Endodermal cell (in vitro differentiated cells): ENCODE results near the gene RTL1. TPM values are rescaled to one million over a fixed set of nuclear protein-coding genes. Genes with fewer than 3 reads are reported as not detected.

Experiments
- DNase-seq: peaks from one replicate; pipeline ENCODE4 v3.0.0-alpha.2; 2017
- H3K27ac ChIP-seq: 2 replicates; pipeline ENCODE4 v1.5.1; 2013; ENCODE audit warnings: mild to moderate bottlenecking, low read depth, low read length, moderate library complexity
- H3K27me3 ChIP-seq: 2 replicates; pipeline ENCODE4 v1.6.1; 2013; ENCODE audit warnings: mild to moderate bottlenecking, low read length, moderate library complexity; ENCODE audit not compliant: insufficient read depth, control insufficient read depth, poor library complexity, severe bottlenecking
- H3K36me3 ChIP-seq: 2 replicates; pipeline ENCODE4 v1.7.0; 2013; ENCODE audit warnings: mild to moderate bottlenecking, low read length, moderate library complexity; ENCODE audit not compliant: control insufficient read depth, insufficient read depth
- H3K4me1 ChIP-seq: one replicate; pipeline ENCODE4 v1.7.0; 2013; ENCODE audit warnings: low read length; ENCODE audit not compliant: control insufficient read depth, insufficient read depth
- H3K4me3 ChIP-seq: 2 replicates; pipeline ENCODE4 v1.5.1; 2013; ENCODE audit warnings: mild to moderate bottlenecking, low read length, moderate library complexity
- H3K9ac ChIP-seq: 2 replicates; pipeline ENCODE4 v1.6.1; 2013; ENCODE audit warnings: mild to moderate bottlenecking, low read length, moderate library complexity; ENCODE audit not compliant: poor library complexity, severe bottlenecking; ENCODE audit errors: extremely low read depth
- H3K9me3 ChIP-seq: 2 replicates; pipeline ENCODE4 v1.6.1; 2013; ENCODE audit warnings: mild to moderate bottlenecking, low read length, moderate library complexity; ENCODE audit not compliant: control insufficient read depth
- H3K27ac Mint-ChIP-seq: 2 replicates; pipeline ENCODE4 v1.8.0; 2020; ENCODE audit warnings: mixed read lengths
- H3K27me3 Mint-ChIP-seq: 2 replicates; pipeline ENCODE4 v1.8.0; 2021; ENCODE audit warnings: mild to moderate bottlenecking, mixed read lengths; ENCODE audit not compliant: insufficient read depth
- H3K36me3 Mint-ChIP-seq: 2 replicates; pipeline ENCODE4 v1.8.0; 2020; ENCODE audit warnings: low read depth, mixed read lengths
- H3K4me1 Mint-ChIP-seq: 2 replicates; pipeline ENCODE4 v1.8.0; 2020; ENCODE audit warnings: mixed read lengths
- H3K4me3 Mint-ChIP-seq: 2 replicates; pipeline ENCODE4 v1.8.0; 2020; ENCODE audit warnings: mild to moderate bottlenecking, moderate library complexity, mixed read lengths
- H3K9me3 Mint-ChIP-seq: 2 replicates; pipeline ENCODE4 v1.8.0; 2020; ENCODE audit warnings: mild to moderate bottlenecking, mixed read lengths
- WGBS, 2 experiments: methylation state at CpG; one replicate each; pipeline versions ENCODE4 v1.1.5 to v1.1.7; 2013; ENCODE audit warnings: missing lambda C conversion rate in 2 of 2, mixed read lengths in 1 of 2; ENCODE audit not compliant: insufficient coverage in 1 of 2, insufficient read length in 1 of 2; 5-methylcytosine and 5-hydroxymethylcytosine counted together
- total RNA-seq, 2 donors: library from RNA; stranded (reverse); fragmentation: NEBNext Ultra II Directional in 1 of 2; extraction: Animal tissue kit (Norgen Biotek cat#: 25700) in 1 of 2; gene quantifications; 2 replicates in 1 of 2; 3 replicates in 1 of 2; pipeline ENCODE4 v1.2.1, GENCODE V29; 2021
- TF ChIP-seq, protein P1 (sequence below): fragments of 200-600 bp; sonication (generic); conservative IDR thresholded peaks from 2 replicates; pipeline ENCODE4 v1.5.0; 2021; ENCODE audit warnings: antibody characterized with exemption, mild to moderate bottlenecking

The RTL1 gene
- total RNA-seq, 2 donors from 2014 or later = 0.86 to 2.0 TPM

DNA sequence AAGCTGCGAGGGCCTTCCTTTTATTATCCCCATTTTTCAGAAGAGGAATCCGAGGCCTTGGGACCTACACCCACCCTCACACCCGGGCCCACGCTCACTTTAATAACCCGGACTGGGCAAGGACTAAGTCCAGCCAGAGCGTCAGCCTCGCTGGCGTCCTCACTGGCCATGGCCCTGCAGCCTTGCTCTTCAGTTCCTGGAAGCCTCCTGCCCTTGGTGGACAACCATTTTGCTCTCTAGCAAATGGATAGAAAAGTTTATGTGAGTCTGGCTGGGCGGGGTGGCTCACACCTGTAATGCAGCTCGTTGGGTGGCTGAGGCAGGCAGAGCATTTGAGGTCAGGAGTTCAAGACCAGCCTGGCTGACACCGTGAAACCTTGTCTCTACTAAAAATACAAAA lies 9.8 kb downstream of the RTL1 start:
- Mint-ChIP-seq H3K36me3 (no peaks in the 10 kb centered on the region), H3K9me3 (no peaks in the 10 kb centered on the region), H3K4me1 (peaks cover 10% of the 10 kb centered on the region), H3K4me3 (no peak overlapping the region), H3K27me3 (peaks cover 2% of the 10 kb centered on the region), H3K27ac (no peak overlapping the region)
- H3K4me3 ChIP-seq = no peak overlapping the region
- no peaks in the 10 kb centered on the region for H3K4me1 ChIP-seq
- TF ChIP-seq, protein P1, sequence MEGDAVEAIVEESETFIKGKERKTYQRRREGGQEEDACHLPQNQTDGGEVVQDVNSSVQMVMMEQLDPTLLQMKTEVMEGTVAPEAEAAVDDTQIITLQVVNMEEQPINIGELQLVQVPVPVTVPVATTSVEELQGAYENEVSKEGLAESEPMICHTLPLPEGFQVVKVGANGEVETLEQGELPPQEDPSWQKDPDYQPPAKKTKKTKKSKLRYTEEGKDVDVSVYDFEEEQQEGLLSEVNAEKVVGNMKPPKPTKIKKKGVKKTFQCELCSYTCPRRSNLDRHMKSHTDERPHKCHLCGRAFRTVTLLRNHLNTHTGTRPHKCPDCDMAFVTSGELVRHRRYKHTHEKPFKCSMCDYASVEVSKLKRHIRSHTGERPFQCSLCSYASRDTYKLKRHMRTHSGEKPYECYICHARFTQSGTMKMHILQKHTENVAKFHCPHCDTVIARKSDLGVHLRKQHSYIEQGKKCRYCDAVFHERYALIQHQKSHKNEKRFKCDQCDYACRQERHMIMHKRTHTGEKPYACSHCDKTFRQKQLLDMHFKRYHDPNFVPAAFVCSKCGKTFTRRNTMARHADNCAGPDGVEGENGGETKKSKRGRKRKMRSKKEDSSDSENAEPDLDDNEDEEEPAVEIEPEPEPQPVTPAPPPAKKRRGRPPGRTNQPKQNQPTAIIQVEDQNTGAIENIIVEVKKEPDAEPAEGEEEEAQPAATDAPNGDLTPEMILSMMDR = no peak
- no peak overlapping the region for H3K27ac ChIP-seq
- no peaks in the 10 kb centered on the region for H3K36me3 ChIP-seq
- no peaks in the 10 kb centered on the region for H3K9me3 ChIP-seq
- no peak overlapping the region for H3K9ac ChIP-seq
- DNase-seq = no peak
- no peaks in the 10 kb centered on the region for H3K27me3 ChIP-seq
- WGBS, 2 experiments = 93 to 94% methylated on average over 9 to 11 of the region's 11 CpGs

DNA sequence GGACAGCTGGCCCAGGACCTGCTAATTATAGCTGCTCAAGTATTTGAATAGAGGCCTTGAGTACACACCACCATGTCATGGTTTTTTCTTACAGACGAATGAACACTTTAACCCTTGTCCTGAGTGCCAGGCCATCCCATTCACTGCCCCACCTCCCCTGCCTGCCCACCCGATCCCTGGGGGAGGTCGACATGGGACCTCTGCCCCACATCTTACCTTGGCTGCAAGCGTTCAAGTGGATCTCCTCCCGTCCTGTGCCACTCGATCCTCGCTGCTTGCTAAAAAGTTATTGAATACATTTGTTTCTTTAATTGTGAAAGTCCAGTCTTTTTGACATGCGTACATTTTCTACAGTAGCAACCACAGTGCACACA lies 10.3 kb downstream of the RTL1 start:
- Mint-ChIP-seq H3K4me1 (peaks cover 9% of the 10 kb centered on the region), H3K4me3 (no peak overlapping the region), H3K9me3 (no peaks in the 10 kb centered on the region), H3K27me3 (peaks cover 2% of the 10 kb centered on the region), H3K27ac (no peak overlapping the region), H3K36me3 (no peaks in the 10 kb centered on the region)
- Histone ChIP-seq H3K27me3 (no peaks in the 10 kb centered on the region), H3K9me3 (no peaks in the 10 kb centered on the region), H3K9ac (no peak overlapping the region), H3K4me3 (no peak overlapping the region), H3K27ac (no peak overlapping the region), H3K36me3 (no peaks in the 10 kb centered on the region), H3K4me1 (peaks cover under 1% of the 10 kb centered on the region)
- WGBS, 2 experiments = 92% methylated on average over 5 to 8 of the region's 8 CpGs
- no peak for DNase-seq
- TF ChIP-seq, protein P1 = no peak

DNA sequence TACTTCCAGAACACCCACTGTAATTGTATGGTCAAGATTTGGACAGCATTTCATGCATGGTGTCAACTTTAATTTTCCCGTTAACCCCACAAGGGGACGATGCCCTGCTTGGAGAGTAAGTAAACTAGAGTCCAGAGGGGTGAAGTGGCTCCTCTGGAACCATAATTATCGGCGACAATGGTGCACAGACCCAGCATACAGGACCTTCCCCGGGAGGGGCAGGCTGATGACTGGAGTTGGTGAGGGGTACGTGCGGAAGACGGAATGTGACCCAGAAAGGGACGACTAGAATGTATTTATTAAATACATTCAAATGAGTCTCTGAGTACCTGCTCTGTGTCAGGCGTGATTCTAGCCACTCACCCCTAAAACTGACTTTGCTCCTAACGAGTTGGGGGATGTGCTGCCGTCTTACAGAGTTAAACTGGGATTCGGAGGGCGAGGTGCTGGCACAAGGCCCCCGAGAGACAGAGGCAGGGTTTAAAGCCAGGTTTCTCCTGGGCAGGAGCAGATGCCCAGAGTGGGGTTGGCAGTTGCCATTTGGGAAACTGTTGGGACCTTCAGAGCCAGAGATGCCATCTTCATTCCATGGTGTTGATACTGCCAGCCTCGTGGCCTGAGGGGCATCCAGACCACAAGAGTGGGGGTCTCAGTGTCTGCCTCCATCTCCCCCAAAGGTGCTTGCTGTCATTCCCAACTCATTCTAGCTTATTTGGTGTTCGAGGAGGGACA lies 10.9 kb downstream of the RTL1 start:
- Histone ChIP-seq H3K4me3 (no peak overlapping the region), H3K4me1 (peaks cover 4% of the 10 kb centered on the region), H3K27ac (no peak overlapping the region), H3K27me3 (no peaks in the 10 kb centered on the region), H3K9ac (no peak overlapping the region), H3K9me3 (no peaks in the 10 kb centered on the region), H3K36me3 (no peaks in the 10 kb centered on the region)
- no peaks in the 10 kb centered on the region for H3K36me3 Mint-ChIP-seq
- H3K27me3 Mint-ChIP-seq = peaks cover 2% of the 10 kb centered on the region
- DNase-seq = no peak
- H3K27ac Mint-ChIP-seq = no peak overlapping the region
- peaks cover 13% of the 10 kb centered on the region for H3K4me1 Mint-ChIP-seq
- no peak overlapping the region for H3K4me3 Mint-ChIP-seq
- TF ChIP-seq, protein P1 = no peak
- no peaks in the 10 kb centered on the region for H3K9me3 Mint-ChIP-seq
- 91 to 93% methylated on average over 10 to 17 of the region's 17 CpGs for WGBS, 2 experiments
